ENCODE results near the gene ILDR1. TPM values are rescaled to one million over a fixed set of nuclear protein-coding genes. Genes with fewer than 3 reads are reported as not detected.

The ILDR1 gene
- total RNA-seq, 4 donors from 2014 or later: 1.9 to 3.7 (median 2.3) TPM

DNA sequence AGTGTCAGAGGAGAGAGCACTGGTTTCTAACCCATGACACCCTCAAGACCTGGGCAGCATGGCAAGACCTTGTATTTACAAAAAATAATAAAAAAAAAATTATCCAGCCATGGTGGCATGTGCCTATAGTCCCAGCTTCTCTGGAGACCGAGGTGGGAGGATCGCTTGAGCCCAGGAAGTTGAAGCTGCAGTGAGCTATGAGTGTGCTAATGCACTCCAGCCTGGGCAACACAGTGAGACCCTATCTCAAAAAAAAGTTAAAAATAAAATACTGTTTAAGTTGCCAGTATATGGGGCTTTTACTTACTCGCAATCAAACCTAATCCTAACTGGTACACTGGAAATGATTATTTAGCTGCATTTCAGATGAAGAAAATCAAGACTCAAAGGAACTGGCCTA, 20.2 kb downstream of the ILDR1 start:
- WGBS: 84% methylated on average over 3 of the region's 3 CpGs
- no peaks in the 10 kb centered on the region for H3K4me1 ChIP-seq
- H3K27ac ChIP-seq: no peak overlapping the region
- no peaks in the 10 kb centered on the region for H3K27me3 ChIP-seq
- no peak for DNase-seq (ENCODE audit: low spot score in 2 of 2)
- H3K9me3 ChIP-seq: no peaks in the 10 kb centered on the region
- no peaks in the 10 kb centered on the region for H3K36me3 ChIP-seq
- TF ChIP-seq POLR2AphosphoS5 (IDR thresholded peaks at IDR 0.05) (no peak), POLR2A (IDR thresholded peaks at IDR 0.05) (no peak), CTCF (IDR thresholded peaks at IDR 0.05) (no peak), EP300 (IDR thresholded peaks at IDR 0.05) (no peak)
- no peak overlapping the region for H3K4me3 ChIP-seq

- no peaks in the 10 kb centered on the region for H3K27me3 ChIP-seq
- no peak for DNase-seq (ENCODE audit: low spot score in 2 of 2)
- no peak for TF ChIP-seq POLR2A (IDR thresholded peaks at IDR 0.05)
- TF ChIP-seq POLR2AphosphoS5 (IDR thresholded peaks at IDR 0.05): no peak
- TF ChIP-seq EP300 (IDR thresholded peaks at IDR 0.05): no peak
- no peak for TF ChIP-seq CTCF (IDR thresholded peaks at IDR 0.05)
- H3K9me3 ChIP-seq: no peaks in the 10 kb centered on the region
- 87% methylated on average over 4 of the region's 4 CpGs for WGBS
- H3K4me1 ChIP-seq: no peaks in the 10 kb centered on the region
- H3K27ac ChIP-seq: no peak overlapping the region
- no peak overlapping the region for H3K4me3 ChIP-seq
- no peaks in the 10 kb centered on the region for H3K36me3 ChIP-seq
These were observed 21.0 kb downstream of the ILDR1 start for GRCh38 chr3:122000936-122001605.

- Histone ChIP-seq H3K27ac (no peak overlapping the region), H3K4me3 (no peak overlapping the region), H3K4me1 (peaks cover 7% of the 10 kb centered on the region), H3K36me3 (no peaks in the 10 kb centered on the region), H3K9me3 (no peaks in the 10 kb centered on the region), H3K27me3 (no peaks in the 10 kb centered on the region)
- TF ChIP-seq POLR2A (IDR thresholded peaks at IDR 0.05): no peak
- no peak for TF ChIP-seq EP300 (IDR thresholded peaks at IDR 0.05)
- no peak for TF ChIP-seq CTCF (IDR thresholded peaks at IDR 0.05)
- TF ChIP-seq POLR2AphosphoS5 (IDR thresholded peaks at IDR 0.05): no peak
- DNase-seq (ENCODE audit: low spot score in 2 of 2): no peak
- WGBS: 33% methylated on average over 1 of the region's 1 CpG
These were observed 22.1 kb downstream of the ILDR1 start for GRCh38 chr3:121999931-122000330.

DNA sequence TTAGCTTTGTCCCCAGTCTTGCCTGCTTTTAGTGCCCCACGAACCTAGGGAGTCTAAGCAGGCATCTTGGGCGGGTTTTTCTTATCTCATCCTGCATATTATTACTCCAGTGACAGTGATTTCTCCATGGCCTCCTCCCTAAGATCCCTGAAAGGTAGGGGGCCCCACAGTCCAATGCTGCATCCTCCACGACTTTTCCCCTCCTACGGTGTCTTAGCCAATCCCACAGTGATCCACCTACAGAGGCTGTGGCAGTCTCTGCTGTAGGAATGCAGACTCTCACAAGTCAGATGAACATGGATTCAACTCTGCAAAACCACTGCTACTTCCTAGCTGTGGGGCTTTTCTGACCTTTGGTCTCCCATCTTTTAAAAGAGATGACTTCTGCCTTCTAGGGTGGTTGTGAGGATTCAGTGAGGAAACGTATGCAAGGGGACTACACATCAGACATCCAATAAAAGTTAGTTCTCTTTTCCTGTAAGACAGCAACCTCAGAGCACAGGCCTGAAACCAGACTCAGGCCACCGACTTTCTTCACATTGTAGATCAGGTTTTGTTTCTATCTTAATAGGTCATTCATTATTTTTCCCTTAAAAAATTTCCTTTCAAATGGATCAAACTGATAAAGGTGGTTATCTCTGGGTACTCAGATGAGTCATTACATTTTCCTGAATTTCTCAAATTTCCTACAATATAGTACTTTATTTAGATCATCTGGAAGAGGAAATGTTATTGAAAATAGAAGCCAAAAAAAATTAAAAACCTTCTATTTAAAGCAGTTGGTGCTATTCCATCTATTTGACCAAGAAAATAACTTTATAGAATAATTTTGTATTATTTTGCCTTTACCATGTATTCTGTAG, 23.2 kb downstream of the ILDR1 start:
- no peak for DNase-seq (ENCODE audit: low spot score in 2 of 2)
- no peak for TF ChIP-seq POLR2A (IDR thresholded peaks at IDR 0.05)
- TF ChIP-seq POLR2AphosphoS5 (IDR thresholded peaks at IDR 0.05): no peak
- TF ChIP-seq CTCF (IDR thresholded peaks at IDR 0.05): no peak
- TF ChIP-seq EP300 (IDR thresholded peaks at IDR 0.05): no peak
- Histone ChIP-seq H3K4me3 (no peak overlapping the region), H3K27ac (no peak overlapping the region), H3K4me1 (peaks cover 7% of the 10 kb centered on the region), H3K9me3 (no peaks in the 10 kb centered on the region), H3K27me3 (no peaks in the 10 kb centered on the region), H3K36me3 (no peaks in the 10 kb centered on the region)
- 79% methylated on average over 6 of the region's 6 CpGs for WGBS

GRCh38 chr3:121998030-121998580, 23.9 kb downstream of the ILDR1 start:
- Histone ChIP-seq H3K9me3 (no peaks in the 10 kb centered on the region), H3K27ac (no peak overlapping the region), H3K27me3 (no peaks in the 10 kb centered on the region), H3K4me3 (no peak overlapping the region), H3K4me1 (peaks cover 7% of the 10 kb centered on the region), H3K36me3 (no peaks in the 10 kb centered on the region)
- no peak for DNase-seq (ENCODE audit: low spot score in 2 of 2)
- WGBS: 66% methylated on average over 4 of the region's 4 CpGs
- TF ChIP-seq POLR2A (IDR thresholded peaks at IDR 0.05) (no peak), CTCF (IDR thresholded peaks at IDR 0.05) (no peak), POLR2AphosphoS5 (IDR thresholded peaks at IDR 0.05) (no peak), EP300 (IDR thresholded peaks at IDR 0.05) (no peak)

All from suprapubic skin (tissue), 4 donors.